SK-N-SH (cell line): ENCODE results near the gene FRAS1. TPM values are rescaled to one million over a fixed set of nuclear protein-coding genes. Genes with fewer than 3 reads are reported as not detected.

ENCODE experiments used
- CTCF ChIA-PET: fragments of 300-600, 350-600 bp; formaldehyde crosslinking; extraction: SDS; loops from one replicate; lab custom pipeline; 2021; lab: Yijun Ruan, JAX
- POLR2A ChIA-PET: fragments of 350-600 bp; sonication (Branson Sonifier 250); formaldehyde crosslinking; extraction: SDS; loops from one replicate; lab custom pipeline; 2020; ENCODE audit warnings: antibody characterized with exemption, inconsistent platforms; lab: Yijun Ruan, JAX
- DNase-seq: peaks from one replicate; pipeline ENCODE4 v3.0.0; 2012
- H2AFZ ChIP-seq: fragments of 200-600 bp; sonication (generic); 2 replicates; pipeline ENCODE4 v1.8.1; 2016; ENCODE audit warnings: antibody characterized with exemption, mild to moderate bottlenecking, low read depth
- H3F3A ChIP-seq: fragments of 200-600 bp; sonication (generic); replicated peaks from 2 replicates; pipeline ENCODE3; 2016; ENCODE audit warnings: antibody characterized with exemption, mild to moderate bottlenecking; ENCODE audit not compliant: insufficient read depth
- H3K27ac ChIP-seq, 2 experiments: fragments of 200-500 bp in 1 of 2; fragments of 200-600 bp in 1 of 2; sonication (Bioruptor generic) in 1 of 2; sonication (generic), shearing (Covaris generic) in 1 of 2; 2 replicates each; pipeline versions ENCODE4 v1.5.1 to v1.6.1; 2014 to 2016; ENCODE audit warnings: low read depth in 2 of 2, inconsistent platforms in 1 of 2, low read length in 1 of 2, mild to moderate bottlenecking in 1 of 2, mixed read lengths in 1 of 2
- H3K27me3 ChIP-seq: fragments of 200-600 bp; sonication (generic), shearing (Covaris generic); 2 replicates; pipeline ENCODE4 v1.6.1; 2016; ENCODE audit warnings: mixed run types; ENCODE audit not compliant: insufficient read depth
- H3K36me3 ChIP-seq, 2 experiments: fragments of 200-500 bp in 1 of 2; fragments of 200-600 bp in 1 of 2; sonication (Bioruptor generic) in 1 of 2; sonication (generic) in 1 of 2; replicated peaks in 1 of 2; 2 replicates each; pipeline versions ENCODE3 to v1.5.1; 2014 to 2016; ENCODE audit warnings: low read length in 1 of 2, mild to moderate bottlenecking in 1 of 2; ENCODE audit not compliant: insufficient read depth in 2 of 2, control insufficient read depth in 1 of 2
- H3K4me1 ChIP-seq, 2 experiments: fragments of 200-500 bp in 1 of 2; fragments of 200-600 bp in 1 of 2; sonication (Bioruptor generic) in 1 of 2; sonication (generic), shearing (Covaris generic) in 1 of 2; 2 replicates each; pipeline versions ENCODE4 v1.5.1 to v1.6.1; 2014 to 2016; ENCODE audit warnings: low read depth in 1 of 2, low read length in 1 of 2, mixed run types in 1 of 2; ENCODE audit not compliant: insufficient read depth in 2 of 2, control insufficient read depth in 1 of 2
- H3K4me2 ChIP-seq: fragments of 200-600 bp; sonication (generic), shearing (Covaris generic); 2 replicates; pipeline ENCODE4 v1.6.1; 2017; ENCODE audit warnings: mixed run types
- H3K4me3 ChIP-seq, 2 experiments: fragments of 200-500 bp in 1 of 2; fragments of 200-600 bp in 1 of 2; sonication (Bioruptor generic) in 1 of 2; sonication (generic), shearing (Covaris generic) in 1 of 2; 2 replicates each; pipeline versions ENCODE4 v1.5.1 to v1.8.1; 2014 to 2016; ENCODE audit warnings: low read depth in 2 of 2, inconsistent platforms in 1 of 2, low read length in 1 of 2, mild to moderate bottlenecking in 1 of 2, mixed read lengths in 1 of 2, moderate library complexity in 1 of 2
- H3K79me2 ChIP-seq: fragments of 200-600 bp; sonication (generic); 2 replicates; pipeline ENCODE4 v1.8.1; 2017; ENCODE audit warnings: mild to moderate bottlenecking; ENCODE audit not compliant: insufficient read depth
- H3K9ac ChIP-seq: fragments of 200-600 bp; sonication (generic); 2 replicates; pipeline ENCODE4 v1.6.1; 2017; ENCODE audit warnings: mixed run types
- H3K9me2 ChIP-seq: fragments of 200-600 bp; sonication (generic); 2 replicates; pipeline ENCODE4 v1.6.1; 2017; ENCODE audit warnings: mixed run types
- H3K9me3 ChIP-seq: fragments of 200-600 bp; sonication (generic); 2 replicates; pipeline ENCODE4 v1.6.1; 2017; ENCODE audit warnings: mixed run types, mild to moderate bottlenecking, moderate library complexity
- H4K20me1 ChIP-seq: fragments of 200-600 bp; sonication (generic); 2 replicates; pipeline ENCODE4 v1.6.1; 2017; ENCODE audit warnings: mild to moderate bottlenecking, mixed run types; ENCODE audit not compliant: insufficient read depth
- CHD2 ChIP-seq: fragments of 150-350 bp; IDR thresholded peaks from 2 replicates; pipeline ENCODE4 v1.6.1; 2018; ENCODE audit warnings: low read length; ENCODE audit not compliant: partially characterized antibody
- ELF1 ChIP-seq: IDR thresholded peaks from 2 replicates; pipeline ENCODE4 v1.4.0; 2012
- EZH2phosphoT487 ChIP-seq: fragments of 200-600 bp; sonication (generic); IDR thresholded peaks from 2 replicates; pipeline ENCODE4 v1.6.1; 2017; ENCODE audit warnings: low read depth, mixed run types, mild to moderate bottlenecking, antibody characterized with exemption, moderate library complexity, borderline replicate concordance
- FOXM1 ChIP-seq: IDR thresholded peaks from 2 replicates; pipeline ENCODE4 v1.4.0; 2012; ENCODE audit warnings: low read depth, mild to moderate bottlenecking
- GABPA ChIP-seq: IDR thresholded peaks from 2 replicates; pipeline ENCODE4 v1.4.0; 2012; ENCODE audit warnings: low read depth, mild to moderate bottlenecking
- GATA2 ChIP-seq: sonication (generic); formaldehyde crosslinking; IDR thresholded peaks from 2 replicates; pipeline ENCODE4 v1.5.0; 2020; ENCODE audit warnings: mild to moderate bottlenecking, missing genetic modification reagents
- JUND ChIP-seq: IDR thresholded peaks from 2 replicates; pipeline ENCODE4 v1.4.0; 2012
- MEF2A ChIP-seq: IDR thresholded peaks from 2 replicates; pipeline ENCODE4 v1.4.0; 2012; ENCODE audit warnings: low read depth, borderline replicate concordance
- POLR2AphosphoS5 ChIP-seq: IDR thresholded peaks from 2 replicates; pipeline ENCODE4 v1.6.1; 2012; ENCODE audit warnings: low read depth, low read length
- RAD21 ChIP-seq: IDR thresholded peaks from 2 replicates; pipeline ENCODE4 v1.6.1; 2012; ENCODE audit warnings: mild to moderate bottlenecking, low read length
- RFX5 ChIP-seq: IDR thresholded peaks from 2 replicates; pipeline ENCODE4 v1.6.1; 2012; ENCODE audit warnings: mild to moderate bottlenecking, improper control_type of control experiment, low read length
- TCF12 ChIP-seq: IDR thresholded peaks from 2 replicates; pipeline ENCODE4 v1.4.0; 2012
- TEAD4 ChIP-seq: IDR thresholded peaks from 2 replicates; pipeline ENCODE4 v1.4.0; 2012; ENCODE audit warnings: mild to moderate bottlenecking, borderline replicate concordance; ENCODE audit not compliant: insufficient read depth
- YY1 ChIP-seq: IDR thresholded peaks from 2 replicates; pipeline ENCODE4 v1.4.0; 2012; ENCODE audit warnings: low read depth, mild to moderate bottlenecking
- WGBS: methylation state at CpG from one replicate; pipeline ENCODE4 v1.1.6; 2017; ENCODE audit warnings: low lambda C conversion rate; 5-methylcytosine and 5-hydroxymethylcytosine counted together
- polyA plus RNA-seq, 3 experiments: library from polyadenylated mRNA; depleted of rRNA; stranded (reverse); fragments of >200 nt; gene quantifications; 2 replicates each; pipeline ENCODE4 v1.2.3, GENCODE V29; 2012
- TF ChIP-seq, protein P1 (sequence below): IDR thresholded peaks from 2 replicates; pipeline ENCODE4 v1.4.0; 2012; ENCODE audit warnings: low read depth, borderline replicate concordance
- TF ChIP-seq, protein P2 (sequence below): IDR thresholded peaks from 2 replicates; pipeline ENCODE4; 2012
- TF ChIP-seq, protein P3 (sequence below): IDR thresholded peaks from 2 replicates; pipeline ENCODE4 v1.6.1; 2012; ENCODE audit warnings: mild to moderate bottlenecking, low read depth, low read length, moderate library complexity
- TF ChIP-seq, protein P4 (sequence below): IDR thresholded peaks from 2 replicates; pipeline ENCODE4 v1.4.0; 2012; ENCODE audit warnings: low read depth
- TF ChIP-seq, protein P5 (sequence below): fragments of 150-350 bp; IDR thresholded peaks from 2 replicates; pipeline ENCODE4 v1.6.1; 2016; ENCODE audit warnings: mild to moderate bottlenecking, low read depth, low read length

FRAS1 gene
- polyA plus RNA-seq, 1 of the 3 experiments (the other 2 are of a cell fraction): 8.3 TPM

DNA sequence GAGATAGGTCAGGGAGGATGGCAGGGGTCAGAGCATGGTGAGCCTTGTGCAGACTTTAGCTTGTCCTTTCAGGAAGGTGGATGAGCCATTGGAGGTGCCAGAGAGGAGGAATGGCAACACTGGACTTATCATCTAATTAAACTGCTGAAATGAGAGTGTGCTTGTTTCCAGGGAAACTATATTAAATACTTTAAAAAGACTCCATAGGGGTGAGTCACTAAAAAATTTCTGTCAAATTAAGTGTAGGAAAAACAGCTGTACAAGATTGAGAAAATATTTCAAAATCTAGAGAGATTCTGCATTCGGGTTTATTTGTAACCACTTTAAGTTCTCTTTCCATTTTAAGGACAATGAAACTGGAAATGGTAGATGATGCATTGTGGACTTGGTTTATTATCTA, 11.4 kb downstream of the FRAS1 start:
- Histone ChIP-seq H3K9me3 (no peaks in the 10 kb centered on the region), H3K4me3 (no peak overlapping the region), H3K27ac (no peak overlapping the region), H3K4me1 (no peaks in the 10 kb centered on the region), H4K20me1 (no peaks in the 10 kb centered on the region), H3F3A (no peaks in the 10 kb centered on the region), H3K36me3 (peaks cover 8 to 10% of the 10 kb centered on the region in 2 experiments), H3K9me2 (no peaks in the 10 kb centered on the region), H2AFZ (no peak overlapping the region), H3K79me2 (peaks cover 8% of the 10 kb centered on the region; the same call in 1 of the 2 replicates), H3K9ac (no peak overlapping the region), H3K4me2 (no peak overlapping the region), H3K27me3 (no peaks in the 10 kb centered on the region)
- whole genome bisulfite sequencing: 59% methylated on average over 1 of the region's 1 CpG
- CTCF ChIA-PET: interaction anchor here (0.7 to 3.5 kb wide), 3 partner anchors 9 to 448 kb away, joined by 3 to 20 read pairs (median 5); no protein-coding TSS in a partner anchor
- TF ChIP-seq, protein P1, sequence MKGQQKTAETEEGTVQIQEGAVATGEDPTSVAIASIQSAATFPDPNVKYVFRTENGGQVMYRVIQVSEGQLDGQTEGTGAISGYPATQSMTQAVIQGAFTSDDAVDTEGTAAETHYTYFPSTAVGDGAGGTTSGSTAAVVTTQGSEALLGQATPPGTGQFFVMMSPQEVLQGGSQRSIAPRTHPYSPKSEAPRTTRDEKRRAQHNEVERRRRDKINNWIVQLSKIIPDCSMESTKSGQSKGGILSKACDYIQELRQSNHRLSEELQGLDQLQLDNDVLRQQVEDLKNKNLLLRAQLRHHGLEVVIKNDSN: no peak
- TF ChIP-seq JUND: no peak
- TF ChIP-seq, protein P2, sequence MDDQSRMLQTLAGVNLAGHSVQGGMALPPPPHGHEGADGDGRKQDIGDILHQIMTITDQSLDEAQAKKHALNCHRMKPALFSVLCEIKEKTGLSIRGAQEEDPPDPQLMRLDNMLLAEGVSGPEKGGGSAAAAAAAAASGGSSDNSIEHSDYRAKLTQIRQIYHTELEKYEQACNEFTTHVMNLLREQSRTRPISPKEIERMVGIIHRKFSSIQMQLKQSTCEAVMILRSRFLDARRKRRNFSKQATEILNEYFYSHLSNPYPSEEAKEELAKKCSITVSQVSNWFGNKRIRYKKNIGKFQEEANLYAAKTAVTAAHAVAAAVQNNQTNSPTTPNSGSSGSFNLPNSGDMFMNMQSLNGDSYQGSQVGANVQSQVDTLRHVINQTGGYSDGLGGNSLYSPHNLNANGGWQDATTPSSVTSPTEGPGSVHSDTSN: no peak
- no peak for TF ChIP-seq EZH2phosphoT487
- TF ChIP-seq TCF12: no peak
- no peak for TF ChIP-seq POLR2AphosphoS5
- TF ChIP-seq RFX5: no peak
- no peak for TF ChIP-seq CHD2
- POLR2A ChIA-PET: interaction anchor here (0.7 kb wide), 1 partner anchor 80 kb away, joined by 3 read pairs; no protein-coding TSS in a partner anchor
- DNase-seq: no peak

DNA sequence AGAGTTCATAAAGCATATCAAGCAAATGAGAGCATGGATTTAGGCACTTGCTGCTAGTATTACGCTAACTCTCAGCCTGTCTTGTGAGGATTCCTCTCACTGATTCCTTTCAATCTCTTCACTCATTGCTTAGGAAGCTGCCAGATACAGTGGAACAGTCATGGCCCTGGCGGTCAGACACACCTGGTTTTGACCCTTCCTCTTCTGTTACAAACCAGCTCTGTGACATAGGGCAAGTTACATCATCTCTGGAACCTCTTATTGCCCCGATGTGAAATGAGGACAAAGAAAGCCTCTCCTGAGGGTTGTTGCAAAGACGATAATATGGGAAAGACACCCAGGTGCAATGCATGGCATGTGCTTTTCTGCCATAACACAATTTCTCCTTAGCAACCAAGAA, 12.2 kb downstream of the FRAS1 start:
- Histone ChIP-seq H3K9me2 (no peaks in the 10 kb centered on the region), H3K27me3 (no peaks in the 10 kb centered on the region), H3K79me2 (peaks cover 8% of the 10 kb centered on the region; the same call in 1 of the 2 replicates), H4K20me1 (no peaks in the 10 kb centered on the region), H2AFZ (no peak overlapping the region), H3F3A (no peaks in the 10 kb centered on the region), H3K9me3 (no peaks in the 10 kb centered on the region), H3K4me2 (no peak overlapping the region), H3K36me3 (peaks cover 8 to 10% of the 10 kb centered on the region in 2 experiments), H3K4me1 (no peaks in the 10 kb centered on the region), H3K4me3 (no peak overlapping the region), H3K9ac (no peak overlapping the region), H3K27ac (no peak overlapping the region)
- TF ChIP-seq EZH2phosphoT487 (no peak), TEAD4 (no peak), YY1 (no peak), RAD21 (no peak), MEF2A (no peak), FOXM1 (no peak), ELF1 (no peak), GATA2 (CRISPR knock-in tag) (no peak), GABPA (no peak), JUND (no peak)
- TF ChIP-seq, protein P3, sequence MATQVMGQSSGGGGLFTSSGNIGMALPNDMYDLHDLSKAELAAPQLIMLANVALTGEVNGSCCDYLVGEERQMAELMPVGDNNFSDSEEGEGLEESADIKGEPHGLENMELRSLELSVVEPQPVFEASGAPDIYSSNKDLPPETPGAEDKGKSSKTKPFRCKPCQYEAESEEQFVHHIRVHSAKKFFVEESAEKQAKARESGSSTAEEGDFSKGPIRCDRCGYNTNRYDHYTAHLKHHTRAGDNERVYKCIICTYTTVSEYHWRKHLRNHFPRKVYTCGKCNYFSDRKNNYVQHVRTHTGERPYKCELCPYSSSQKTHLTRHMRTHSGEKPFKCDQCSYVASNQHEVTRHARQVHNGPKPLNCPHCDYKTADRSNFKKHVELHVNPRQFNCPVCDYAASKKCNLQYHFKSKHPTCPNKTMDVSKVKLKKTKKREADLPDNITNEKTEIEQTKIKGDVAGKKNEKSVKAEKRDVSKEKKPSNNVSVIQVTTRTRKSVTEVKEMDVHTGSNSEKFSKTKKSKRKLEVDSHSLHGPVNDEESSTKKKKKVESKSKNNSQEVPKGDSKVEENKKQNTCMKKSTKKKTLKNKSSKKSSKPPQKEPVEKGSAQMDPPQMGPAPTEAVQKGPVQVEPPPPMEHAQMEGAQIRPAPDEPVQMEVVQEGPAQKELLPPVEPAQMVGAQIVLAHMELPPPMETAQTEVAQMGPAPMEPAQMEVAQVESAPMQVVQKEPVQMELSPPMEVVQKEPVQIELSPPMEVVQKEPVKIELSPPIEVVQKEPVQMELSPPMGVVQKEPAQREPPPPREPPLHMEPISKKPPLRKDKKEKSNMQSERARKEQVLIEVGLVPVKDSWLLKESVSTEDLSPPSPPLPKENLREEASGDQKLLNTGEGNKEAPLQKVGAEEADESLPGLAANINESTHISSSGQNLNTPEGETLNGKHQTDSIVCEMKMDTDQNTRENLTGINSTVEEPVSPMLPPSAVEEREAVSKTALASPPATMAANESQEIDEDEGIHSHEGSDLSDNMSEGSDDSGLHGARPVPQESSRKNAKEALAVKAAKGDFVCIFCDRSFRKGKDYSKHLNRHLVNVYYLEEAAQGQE: no peak
- TF ChIP-seq, protein P4, sequence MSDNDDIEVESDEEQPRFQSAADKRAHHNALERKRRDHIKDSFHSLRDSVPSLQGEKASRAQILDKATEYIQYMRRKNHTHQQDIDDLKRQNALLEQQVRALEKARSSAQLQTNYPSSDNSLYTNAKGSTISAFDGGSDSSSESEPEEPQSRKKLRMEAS: no peak
- TF ChIP-seq, protein P2: no peak
- TF ChIP-seq, protein P5, sequence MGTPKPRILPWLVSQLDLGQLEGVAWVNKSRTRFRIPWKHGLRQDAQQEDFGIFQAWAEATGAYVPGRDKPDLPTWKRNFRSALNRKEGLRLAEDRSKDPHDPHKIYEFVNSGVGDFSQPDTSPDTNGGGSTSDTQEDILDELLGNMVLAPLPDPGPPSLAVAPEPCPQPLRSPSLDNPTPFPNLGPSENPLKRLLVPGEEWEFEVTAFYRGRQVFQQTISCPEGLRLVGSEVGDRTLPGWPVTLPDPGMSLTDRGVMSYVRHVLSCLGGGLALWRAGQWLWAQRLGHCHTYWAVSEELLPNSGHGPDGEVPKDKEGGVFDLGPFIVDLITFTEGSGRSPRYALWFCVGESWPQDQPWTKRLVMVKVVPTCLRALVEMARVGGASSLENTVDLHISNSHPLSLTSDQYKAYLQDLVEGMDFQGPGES: no peak
- 72% methylated on average over 4 of the region's 4 CpGs for WGBS
- ChIA-PET CTCF (interaction anchor here (0.8 to 3.5 kb wide), 3 partner anchors 9 to 447 kb away, joined by 3 to 20 read pairs (median 5); no protein-coding TSS in a partner anchor), POLR2A (no interaction called here)
- no peak for DNase-seq
